H1 (cell line): ENCODE data around the gene PAX7. TPM values are rescaled to one million over a fixed set of nuclear protein-coding genes. Genes with fewer than 3 reads are reported as not detected.

ENCODE experiments used
- CTCF ChIA-PET: fragments of 300-600 bp; sonication (Branson Sonifier 250); formaldehyde crosslinking; loops from one replicate; lab custom pipeline; 2021; ENCODE audit not compliant: partially characterized antibody; lab: Charles Lee
- POLR2A ChIA-PET: fragments of 300-600 bp; sonication (Branson Sonifier 250); formaldehyde crosslinking; loops from one replicate; lab custom pipeline; 2021; ENCODE audit warnings: inconsistent platforms; ENCODE audit not compliant: partially characterized antibody; lab: Charles Lee
- DNase-seq, 2 experiments: peaks; one replicate each; pipeline versions ENCODE4 v3.0.0 to v3.0.0-alpha.2; 2010 to 2022; ENCODE audit warnings: low spot score in 2 of 2, low read depth in 1 of 2, mixed read lengths in 1 of 2
- FAIRE-seq: peaks from 2 replicates; lab custom pipeline; 2011; peaks lifted over from hg19 to GRCh38; lab: Jason Lieb, UNC
- H2AFZ ChIP-seq: 2 replicates; pipeline ENCODE4 v1.8.1; 2012; ENCODE audit warnings: low read length, inconsistent platforms
- H2AK5ac ChIP-seq: 2 replicates; pipeline ENCODE4 v1.6.1; 2013; ENCODE audit warnings: low read depth, low read length
- H2BK120ac ChIP-seq: replicated peaks from 2 replicates; pipeline ENCODE3; 2013; ENCODE audit warnings: low read depth, low read length, inconsistent platforms
- H2BK12ac ChIP-seq: 2 replicates; pipeline ENCODE4 v1.6.1; 2013; ENCODE audit warnings: low read depth, low read length
- H2BK15ac ChIP-seq: 2 replicates; pipeline ENCODE4 v1.6.1; 2013; ENCODE audit warnings: low read length
- H2BK20ac ChIP-seq: 2 replicates; pipeline ENCODE4 v1.6.1; 2013; ENCODE audit warnings: low read length
- H2BK5ac ChIP-seq: 2 replicates; pipeline ENCODE4 v1.6.1; 2013; ENCODE audit warnings: low read depth, low read length
- H3K14ac ChIP-seq: 2 replicates; pipeline ENCODE4 v1.6.1; 2013; ENCODE audit warnings: inconsistent platforms; ENCODE audit not compliant: insufficient read length
- H3K18ac ChIP-seq: 2 replicates; pipeline ENCODE4 v1.6.1; 2013; ENCODE audit warnings: low read length; ENCODE audit errors: extremely low read depth
- H3K23ac ChIP-seq: 2 replicates; pipeline ENCODE4 v1.6.1; 2013; ENCODE audit warnings: inconsistent platforms; ENCODE audit not compliant: insufficient read length
- H3K23me2 ChIP-seq: 2 replicates; pipeline ENCODE4 v1.6.1; 2013; ENCODE audit warnings: low read depth, low read length
- H3K27ac ChIP-seq: 2 replicates; pipeline ENCODE4 v1.6.1; 2011; ENCODE audit warnings: low read depth, low read length, inconsistent platforms
- H3K27me3 ChIP-seq, 4 experiments: replicated peaks in 1 of 4; 1 replicate in 1 of 4; 2 replicates in 3 of 4; pipeline versions ENCODE4 v1.6.1 to v1.8.1; 2011 to 2013; ENCODE audit warnings: low read length in 3 of 4, mild to moderate bottlenecking in 3 of 4, inconsistent platforms in 2 of 4, mixed read lengths in 2 of 4, moderate library complexity in 1 of 4; ENCODE audit not compliant: control insufficient read depth in 3 of 4, insufficient read depth in 3 of 4; ENCODE audit errors: extremely low read depth in 1 of 4
- H3K36me3 ChIP-seq, 4 experiments: 2 replicates each; pipeline versions ENCODE4 v1.6.1 to v1.8.1; 2011 to 2013; ENCODE audit warnings: mild to moderate bottlenecking in 4 of 4, low read length in 3 of 4, moderate library complexity in 2 of 4, control low read depth in 1 of 4, inconsistent platforms in 1 of 4; ENCODE audit not compliant: insufficient read depth in 4 of 4, control insufficient read depth in 2 of 4
- H3K4ac ChIP-seq: replicated peaks from 2 replicates; pipeline ENCODE3; 2013; ENCODE audit warnings: low read length, low read depth, mixed read lengths, inconsistent platforms; ENCODE audit not compliant: insufficient read length
- H3K4me1 ChIP-seq, 4 experiments: replicated peaks in 1 of 4; 1 replicate in 1 of 4; 2 replicates in 3 of 4; pipeline versions ENCODE4 v1.6.1 to v1.8.1; 2011 to 2013; ENCODE audit warnings: low read length in 3 of 4, inconsistent platforms in 2 of 4, mixed read lengths in 1 of 4; ENCODE audit not compliant: insufficient read depth in 4 of 4, control insufficient read depth in 3 of 4
- H3K4me2 ChIP-seq, 2 experiments: 2 replicates each; pipeline versions ENCODE4 v1.6.1 to v1.8.1; 2011 to 2013; ENCODE audit warnings: low read depth in 2 of 2, low read length in 2 of 2, control low read depth in 1 of 2, inconsistent platforms in 1 of 2, mild to moderate bottlenecking in 1 of 2; ENCODE audit not compliant: insufficient read depth in 1 of 2
- H3K4me3 ChIP-seq, 4 experiments: fragments of 200-600, 300-600 bp in 1 of 4; sonication (generic), shearing (Covaris generic), sonication (Bioruptor Twin) in 1 of 4; 2 replicates each; pipeline versions ENCODE4 v1.5.1 to v1.8.1; 2011 to 2016; ENCODE audit warnings: low read length in 4 of 4, low read depth in 3 of 4, control low read depth in 2 of 4, inconsistent platforms in 2 of 4, mild to moderate bottlenecking in 2 of 4, mixed read lengths in 1 of 4, moderate library complexity in 1 of 4; ENCODE audit not compliant: insufficient read depth in 2 of 4; ENCODE audit errors: extremely low read depth in 1 of 4
- H3K56ac ChIP-seq: replicated peaks from 2 replicates; pipeline ENCODE3; 2013; ENCODE audit warnings: low read depth, mild to moderate bottlenecking, mixed read lengths, low read length, inconsistent platforms; ENCODE audit not compliant: insufficient read length
- H3K79me1 ChIP-seq: 2 replicates; pipeline ENCODE4 v1.6.1; 2013; ENCODE audit warnings: low read depth, low read length, control low read depth
- H3K79me2 ChIP-seq, 2 experiments: 2 replicates each; pipeline versions ENCODE4 v1.6.1 to v1.8.1; 2012 to 2013; ENCODE audit warnings: low read length in 2 of 2, mild to moderate bottlenecking in 2 of 2, inconsistent platforms in 1 of 2; ENCODE audit not compliant: insufficient read depth in 2 of 2, control insufficient read depth in 1 of 2
- H3K9ac ChIP-seq, 4 experiments: replicated peaks in 1 of 4; 1 replicate in 1 of 4; 2 replicates in 3 of 4; pipeline versions ENCODE4 v1.6.1 to v1.8.1; 2011 to 2013; ENCODE audit warnings: low read depth in 3 of 4, low read length in 3 of 4, control low read depth in 2 of 4, mild to moderate bottlenecking in 2 of 4, moderate library complexity in 2 of 4, inconsistent platforms in 1 of 4; ENCODE audit errors: extremely low read depth in 1 of 4
- H3K9me3 ChIP-seq, 2 experiments: 2 replicates each; pipeline versions ENCODE4 v1.6.1 to v1.8.1; 2012 to 2013; ENCODE audit warnings: mild to moderate bottlenecking in 2 of 2, moderate library complexity in 2 of 2, control low read depth in 1 of 2, inconsistent platforms in 1 of 2, low read depth in 1 of 2, low read length in 1 of 2, mixed read lengths in 1 of 2; ENCODE audit not compliant: insufficient read depth in 2 of 2
- H4K20me1 ChIP-seq, 2 experiments: replicated peaks in 1 of 2; 2 replicates each; pipeline versions ENCODE3 to v1.8.1; 2011 to 2013; ENCODE audit warnings: inconsistent platforms in 2 of 2, low read length in 2 of 2, mild to moderate bottlenecking in 1 of 2; ENCODE audit not compliant: insufficient read depth in 2 of 2, control insufficient read depth in 1 of 2
- H4K5ac ChIP-seq: 2 replicates; pipeline ENCODE4 v1.6.1; 2013; ENCODE audit warnings: low read length, low read depth, mixed read lengths, inconsistent platforms; ENCODE audit not compliant: insufficient read length
- H4K8ac ChIP-seq: 2 replicates; pipeline ENCODE4 v1.8.0; 2013; ENCODE audit warnings: mild to moderate bottlenecking, moderate library complexity, low read length, inconsistent platforms; ENCODE audit not compliant: insufficient read depth; ENCODE audit errors: extremely low read depth
- H4K91ac ChIP-seq: replicated peaks from 2 replicates; pipeline ENCODE3; 2013; ENCODE audit warnings: low read length, mixed read lengths, inconsistent platforms; ENCODE audit not compliant: insufficient read length
- BCL11A ChIP-seq, 2 experiments: IDR thresholded peaks; one replicate each; pipeline ENCODE4 v1.6.1; 2011; ENCODE audit warnings: low read depth in 2 of 2, low read length in 2 of 2, mild to moderate bottlenecking in 2 of 2
- CBX8 ChIP-seq: fragments of 300-800, 300-1000 bp; sonication (generic); IDR thresholded peaks from 2 replicates; pipeline ENCODE4 v1.7.1; 2016; ENCODE audit warnings: low read depth, low read length, borderline replicate concordance
- CHD2 ChIP-seq: IDR thresholded peaks from 2 replicates; pipeline ENCODE4 v1.6.1; 2012; ENCODE audit warnings: low read length, improper control_type of control experiment
- CREB1 ChIP-seq: IDR thresholded peaks from 2 replicates; pipeline ENCODE4 v1.6.1; 2012; ENCODE audit warnings: inconsistent platforms
- FOSL1 ChIP-seq: IDR thresholded peaks from 2 replicates; pipeline ENCODE4 v1.6.1; 2011; ENCODE audit warnings: mild to moderate bottlenecking, low read depth, low read length, moderate library complexity; ENCODE audit not compliant: insufficient read depth
- HDAC6 ChIP-seq: IDR thresholded peaks from one replicate; pipeline ENCODE4 v1.7.1; 2012; ENCODE audit warnings: low read depth, mild to moderate bottlenecking, inconsistent platforms, low read length, moderate library complexity
- KDM1A ChIP-seq: fragments of 200-600, 300-600 bp; sonication (generic); IDR thresholded peaks from 2 replicates; pipeline ENCODE4 v1.7.1; 2016; ENCODE audit warnings: mild to moderate bottlenecking, low read length, borderline replicate concordance
- RFX5 ChIP-seq: IDR thresholded peaks from 2 replicates; pipeline ENCODE4 v1.6.1; 2011; ENCODE audit warnings: low read depth, low read length, improper control_type of control experiment, borderline replicate concordance
- SIN3A ChIP-seq, 2 experiments: IDR thresholded peaks in 1 of 2; conservative IDR thresholded peaks in 1 of 2; 2 replicates each; pipeline ENCODE4 v1.6.1; 2011 to 2012; ENCODE audit warnings: low read length in 2 of 2, improper control_type of control experiment in 1 of 2, low read depth in 1 of 2, mild to moderate bottlenecking in 1 of 2
- SIX5 ChIP-seq: IDR thresholded peaks from 2 replicates; pipeline ENCODE4 v1.6.1; 2011; ENCODE audit warnings: mild to moderate bottlenecking, low read depth, low read length
- SRF ChIP-seq: IDR thresholded peaks from 2 replicates; pipeline ENCODE4 v1.6.1; 2011; ENCODE audit warnings: mild to moderate bottlenecking, low read depth, low read length, moderate library complexity
- YY1 ChIP-seq: IDR thresholded peaks from 2 replicates; pipeline ENCODE4 v1.6.1; 2011; ENCODE audit warnings: low read depth, mild to moderate bottlenecking, low read length
- WGBS, 2 experiments: shearing (Covaris generic) in 1 of 2; methylation state at CpG; one replicate each; pipeline versions ENCODE4 v1.1.6 to v1.1.7; 2013 to 2015; ENCODE audit warnings: low lambda C conversion rate in 2 of 2, mixed read lengths in 2 of 2, inconsistent platforms in 1 of 2, low coverage in 1 of 2, missing lambda C conversion rate in 1 of 2; ENCODE audit not compliant: insufficient replicate concordance in 2 of 2, insufficient coverage in 1 of 2, insufficient read length in 1 of 2; ENCODE audit errors: extremely low coverage in 1 of 2, missing lambda C conversion rate in 1 of 2; 5-methylcytosine and 5-hydroxymethylcytosine counted together
- polyA plus RNA-seq, 7 experiments: library from polyadenylated mRNA; depleted of rRNA in 3 of 7; stranded (reverse) in 5 of 7; unstranded in 2 of 7; fragments of >200 nt in 5 of 7; fragments of 200-250 nt in 2 of 7; gene quantifications; 1 replicate in 5 of 7; 2 replicates in 1 of 7; 4 replicates in 1 of 7; pipeline versions ENCODE4 v1.2.1 to v1.2.3, GENCODE V29; 2011 to 2013; ENCODE audit warnings: missing spikeins in 2 of 7, mixed read lengths in 2 of 7
- total RNA-seq: library from RNA; stranded (reverse); fragmentation: NEBNext Ultra II Directional; extraction: Animal tissue kit (Norgen Biotek cat#: 25700); gene quantifications from 2 replicates; pipeline ENCODE4 v1.2.1, GENCODE V29; 2021
- TF ChIP-seq, protein P1 (sequence below): IDR thresholded peaks from 2 replicates; pipeline ENCODE4 v1.6.1; 2012; ENCODE audit warnings: low read length, inconsistent platforms

Gene PAX7
- total and polyA plus RNA-seq, 2 of the 8 experiments (the other 6 are each of a cell fraction or from before 2014, with no cell fraction given): not detected

DNA sequence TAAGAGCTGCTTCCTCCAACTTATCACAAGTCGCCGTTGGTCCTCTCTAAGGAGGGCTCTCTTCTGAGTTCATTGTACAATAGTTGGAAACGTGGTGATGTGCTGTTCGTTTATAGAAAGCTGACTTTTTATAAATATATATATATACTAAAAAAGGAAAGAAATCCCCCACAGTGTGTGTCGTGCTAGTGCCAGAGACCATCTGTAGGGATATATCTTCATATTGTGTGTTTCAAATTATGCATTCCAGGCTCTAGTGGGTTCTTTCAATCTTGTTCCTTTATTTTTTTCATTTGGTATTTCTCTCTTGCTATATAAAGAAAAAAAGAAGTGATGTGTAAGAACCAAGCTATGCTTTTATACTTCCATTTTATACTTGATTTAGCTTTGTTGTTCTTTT lies 117.0 kb downstream of the PAX7 start:
- no peak overlapping the region for H3K56ac ChIP-seq
- H3K9me3 ChIP-seq: peaks cover 4% of the 10 kb centered on the region in 2 experiments; a peak in 1 of 4 replicates
- no peak overlapping the region for H2AFZ ChIP-seq
- H2BK20ac ChIP-seq: no peak overlapping the region
- no peak overlapping the region for H4K91ac ChIP-seq
- no peak overlapping the region for H3K27ac ChIP-seq
- H2BK5ac ChIP-seq: no peak overlapping the region
- H3K4me1 ChIP-seq: no peaks in the 10 kb centered on the region
- no peak overlapping the region for H2AK5ac ChIP-seq
- H3K79me2 ChIP-seq: no peaks in the 10 kb centered on the region
- no peak overlapping the region for H3K4me2 ChIP-seq
- peaks cover 0 to 1% of the 10 kb centered on the region in 2 experiments for H4K20me1 ChIP-seq
- no peak overlapping the region for H3K4ac ChIP-seq
- no peak overlapping the region for H4K5ac ChIP-seq
- CTCF ChIA-PET: interaction anchor here (1.2 to 2.1 kb wide), 4 partner anchors 23 to 75 kb away, joined by 3 to 6 read pairs (median 4); no protein-coding TSS in a partner anchor
- H2BK120ac ChIP-seq: no peak overlapping the region
- no peak overlapping the region for H3K9ac ChIP-seq
- no peaks in the 10 kb centered on the region for H3K79me1 ChIP-seq
- H3K4me3 ChIP-seq: no peak overlapping the region
- no peaks in the 10 kb centered on the region for H3K36me3 ChIP-seq
- H3K23ac ChIP-seq: no peak overlapping the region
- POLR2A ChIA-PET: no interaction called here
- WGBS, 2 experiments: 82% methylated on average over 5 of the region's 5 CpGs; no CpG with 5 or more reads in 1 of the 2 experiments
- H2BK12ac ChIP-seq: no peak overlapping the region
- H2BK15ac ChIP-seq: no peak overlapping the region
- no peak for DNase-seq
- no peak overlapping the region for H3K14ac ChIP-seq
- H3K18ac ChIP-seq: no peak overlapping the region
- H4K8ac ChIP-seq: no peak overlapping the region
- H3K23me2 ChIP-seq: peaks cover 4% of the 10 kb centered on the region; the same call in 1 of the 2 replicates
- no peak for FAIRE-seq
- peaks cover 0 to 15% (median 3%) of the 10 kb centered on the region in 4 experiments; a peak in 6 of 7 replicates for H3K27me3 ChIP-seq
- TF ChIP-seq KDM1A: no peak
- no peak for TF ChIP-seq CBX8
- no peak for TF ChIP-seq RFX5
- no peak for TF ChIP-seq SIN3A (conservative IDR thresholded peaks at IDR 0.05 in 1 of 2, IDR thresholded peaks at IDR 0.05 in 1 of 2; ENCODE audit: low read depth in 1 of 2, low read length in 2 of 2)
- TF ChIP-seq CREB1: no peak
- no peak for TF ChIP-seq BCL11A (IDR thresholded peaks at IDR 0.05; ENCODE audit: low read depth in 2 of 2, low read length in 2 of 2)
- no peak for TF ChIP-seq SRF
- TF ChIP-seq FOSL1: no peak
- TF ChIP-seq CHD2: no peak
- TF ChIP-seq SIX5: no peak
- TF ChIP-seq, protein P1, sequence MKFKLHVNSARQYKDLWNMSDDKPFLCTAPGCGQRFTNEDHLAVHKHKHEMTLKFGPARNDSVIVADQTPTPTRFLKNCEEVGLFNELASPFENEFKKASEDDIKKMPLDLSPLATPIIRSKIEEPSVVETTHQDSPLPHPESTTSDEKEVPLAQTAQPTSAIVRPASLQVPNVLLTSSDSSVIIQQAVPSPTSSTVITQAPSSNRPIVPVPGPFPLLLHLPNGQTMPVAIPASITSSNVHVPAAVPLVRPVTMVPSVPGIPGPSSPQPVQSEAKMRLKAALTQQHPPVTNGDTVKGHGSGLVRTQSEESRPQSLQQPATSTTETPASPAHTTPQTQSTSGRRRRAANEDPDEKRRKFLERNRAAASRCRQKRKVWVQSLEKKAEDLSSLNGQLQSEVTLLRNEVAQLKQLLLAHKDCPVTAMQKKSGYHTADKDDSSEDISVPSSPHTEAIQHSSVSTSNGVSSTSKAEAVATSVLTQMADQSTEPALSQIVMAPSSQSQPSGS: no peak
- no peak for TF ChIP-seq YY1
- no peak for TF ChIP-seq HDAC6
